Measurements from ENCODE around the gene LTB.

LTB gene

GRCh38 chr6:31582230-31582643 is at the start of gene LTB:
Gene LTB (minus strand): TSS chr6:31582424. CDS start chr6:31582417, 7 bp downstream.
- no peak for DNase-seq (ENCODE audit: low read depth)

GRCh38 chr6:31631681-31632278 is 49.6 kb upstream of the LTB start:
- no peak for DNase-seq (ENCODE audit: low read depth)

GRCh38 chr6:31631209-31631608 is 49.0 kb upstream of the LTB start:
- DNase-seq (ENCODE audit: low read depth) = no peak

- DNase-seq (ENCODE audit: low read depth) = no peak
Observed at GRCh38 chr6:31630177-31630934, 48.1 kb upstream of the LTB start.

GRCh38 chr6:31629014-31629413 is 46.8 kb upstream of the LTB start:
- no peak for DNase-seq (ENCODE audit: low read depth)

- no peak for DNase-seq (ENCODE audit: low read depth)
Observed at GRCh38 chr6:31627690-31628287, 45.6 kb upstream of the LTB start.

GRCh38 chr6:31626952-31627351 is 44.7 kb upstream of the LTB start:
- no peak for DNase-seq (ENCODE audit: low read depth)

GRCh38 chr6:31624070-31624469 is 41.8 kb upstream of the LTB start:
- no peak for DNase-seq (ENCODE audit: low read depth)

GRCh38 chr6:31622684-31623091 is 40.5 kb upstream of the LTB start:
- no peak for DNase-seq (ENCODE audit: low read depth)

- no peak for DNase-seq (ENCODE audit: low read depth)
Observed at GRCh38 chr6:31621991-31622390, 39.8 kb upstream of the LTB start.

GRCh38 chr6:31621320-31621939 is 39.2 kb upstream of the LTB start:
- no peak for DNase-seq (ENCODE audit: low read depth)

- peak; percentile 51 for DNase-seq (ENCODE audit: low read depth)
Observed at GRCh38 chr6:31620586-31621319, 38.5 kb upstream of the LTB start, which contains the start of gene PRRC2A. Gene PRRC2A (plus strand): TSS chr6:31620715. CDS start chr6:31622790, 2,075 bp downstream.

GRCh38 chr6:31619805-31620585 is 37.8 kb upstream of the LTB start:
- peak; percentile 90 for DNase-seq (ENCODE audit: low read depth)

- no peak for DNase-seq (ENCODE audit: low read depth)
Observed at GRCh38 chr6:31617010-31617409, 34.8 kb upstream of the LTB start.

- no peak for DNase-seq (ENCODE audit: low read depth)
Observed at GRCh38 chr6:31615748-31616147, 33.5 kb upstream of the LTB start.

- DNase-seq (ENCODE audit: low read depth) = no peak
Observed at GRCh38 chr6:31614684-31615578, 32.7 kb upstream of the LTB start, which contains the start of gene AIF1. Gene AIF1 (plus strand): TSS chr6:31615234. CDS start chr6:31615330, 96 bp downstream.

GRCh38 chr6:31614075-31614619 is 31.9 kb upstream of the LTB start:
- no peak for DNase-seq (ENCODE audit: low read depth)

GRCh38 chr6:31610968-31611367 is 28.7 kb upstream of the LTB start:
- DNase-seq (ENCODE audit: low read depth) = no peak

GRCh38 chr6:31609519-31610406 is 27.5 kb upstream of the LTB start:
- no peak for DNase-seq (ENCODE audit: low read depth)

Measured in stimulated activated CD8-positive, alpha-beta memory T cell treated with anti-CD3 and anti-CD28 coated beads, Interleukin-15, amount 100 ng/mL, for 1 hour (primary cell).